ENCODE measurements around the gene HOXC5.

The HOXC5 gene

GRCh38 chr12:54019924-54020590 is 12.8 kb upstream of the HOXC5 start:
- no peak for DNase-seq (ENCODE audit: low spot score)

GRCh38 chr12:54020591-54021405 is 12.1 kb upstream of the HOXC5 start:
- DNase-seq (ENCODE audit: low spot score), result no peak

GRCh38 chr12:54021432-54022013 is 11.3 kb upstream of the HOXC5 start:
- no peak for DNase-seq (ENCODE audit: low spot score)

GRCh38 chr12:54022960-54023884 is 9.6 kb upstream of the HOXC5 start:
- no peak for DNase-seq (ENCODE audit: low spot score)

- no peak for DNase-seq (ENCODE audit: low spot score)
These were observed 8.7 kb upstream of the HOXC5 start for GRCh38 chr12:54024127-54024526.

- no peak for DNase-seq (ENCODE audit: low spot score)
These were observed 8.1 kb upstream of the HOXC5 start for GRCh38 chr12:54024581-54025305.

GRCh38 chr12:54025499-54026405 is 7.1 kb upstream of the HOXC5 start:
- DNase-seq (ENCODE audit: low spot score), result no peak

- no peak for DNase-seq (ENCODE audit: low spot score)
These were observed 6.0 kb upstream of the HOXC5 start for GRCh38 chr12:54026640-54027441.

GRCh38 chr12:54027442-54027786 is 5.4 kb upstream of the HOXC5 start:
- no peak for DNase-seq (ENCODE audit: low spot score)

GRCh38 chr12:54028314-54029201 is 4.3 kb upstream of the HOXC5 start, which contains the start of gene HOXC6:
HOXC6 (plus strand) TSS chr12:54028440; CDS start chr12:54028522, 82 bp downstream.
- DNase-seq (ENCODE audit: low spot score), result no peak

GRCh38 chr12:54029529-54030441 is 3.1 kb upstream of the HOXC5 start:
- DNase-seq (ENCODE audit: low spot score), result no peak

GRCh38 chr12:54030442-54030801 is 2.4 kb upstream of the HOXC5 start:
- DNase-seq (ENCODE audit: low spot score), result no peak

- no peak for DNase-seq (ENCODE audit: low spot score)
These were observed 1.9 kb upstream of the HOXC5 start for GRCh38 chr12:54030889-54031471.

- no peak for DNase-seq (ENCODE audit: low spot score)
These were observed 1.4 kb upstream of the HOXC5 start for GRCh38 chr12:54031480-54031879.

GRCh38 chr12:54032086-54032619 is 697 bp upstream of the HOXC5 start:
- no peak for DNase-seq (ENCODE audit: low spot score)

GRCh38 chr12:54033106-54033979 is 493 bp downstream of the HOXC5 start:
- no peak for DNase-seq (ENCODE audit: low spot score)
